Progenitor cell of endocrine pancreas (in vitro differentiated cells): ENCODE data around the gene HSD17B3. TPM values are rescaled to one million over a fixed set of nuclear protein-coding genes. Genes with fewer than 3 reads are reported as not detected.

Source experiments
- DNase-seq: peaks from one replicate; pipeline ENCODE4 v3.0.0; 2021; ENCODE audit warnings: low spot score; ENCODE audit not compliant: unreplicated experiment
- H3K27ac Mint-ChIP-seq: 2 replicates; pipeline ENCODE4 v1.8.0; 2021; ENCODE audit warnings: mild to moderate bottlenecking, moderate library complexity, mixed read lengths
- H3K27me3 Mint-ChIP-seq: 2 replicates; pipeline ENCODE4 v1.8.0; 2021; ENCODE audit warnings: mixed read lengths
- H3K36me3 Mint-ChIP-seq: 2 replicates; pipeline ENCODE4 v1.8.0; 2022; ENCODE audit warnings: mixed read lengths; ENCODE audit not compliant: insufficient read depth
- H3K4me1 Mint-ChIP-seq: 2 replicates; pipeline ENCODE4 v1.8.0; 2021; ENCODE audit warnings: low read depth, mixed read lengths
- H3K4me3 Mint-ChIP-seq: 2 replicates; pipeline ENCODE4 v1.8.0; 2021; ENCODE audit warnings: low read depth, mild to moderate bottlenecking, moderate library complexity, mixed read lengths
- H3K9me3 Mint-ChIP-seq: 2 replicates; pipeline ENCODE4 v1.8.0; 2021; ENCODE audit warnings: low read depth, mixed read lengths
- total RNA-seq: library from RNA; stranded (reverse); gene quantifications from 2 replicates; pipeline ENCODE4 v1.2.1, GENCODE V29; 2021
- TF ChIP-seq, protein P1 (sequence below): fragments of 200-600 bp; sonication (generic); IDR thresholded peaks from one replicate; pipeline ENCODE4 v1.5.0; 2021; ENCODE audit warnings: antibody characterized with exemption, mild to moderate bottlenecking; ENCODE audit not compliant: unreplicated experiment

The HSD17B3 gene
- total RNA-seq, 1 donor from 2014 or later = not detected

DNA sequence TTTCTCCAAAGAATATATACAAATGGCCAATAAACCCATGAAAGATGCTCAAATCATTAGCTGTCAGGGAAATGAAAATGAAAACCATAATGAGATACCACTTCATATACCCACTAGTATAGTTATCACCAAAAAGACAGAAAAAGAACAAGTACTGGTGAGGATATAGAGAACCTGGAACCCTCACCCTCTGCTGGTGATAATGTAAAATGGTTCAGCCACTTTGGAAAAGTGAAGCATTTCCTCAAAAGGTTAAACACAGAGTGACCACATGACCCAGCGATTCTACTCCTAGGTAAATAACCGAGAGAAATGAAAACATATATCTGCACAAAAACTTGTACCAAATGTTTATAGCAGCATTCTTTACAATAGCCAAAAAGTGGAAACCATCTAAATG, 72.0 kb downstream of the HSD17B3 start:
- TF ChIP-seq, protein P1, sequence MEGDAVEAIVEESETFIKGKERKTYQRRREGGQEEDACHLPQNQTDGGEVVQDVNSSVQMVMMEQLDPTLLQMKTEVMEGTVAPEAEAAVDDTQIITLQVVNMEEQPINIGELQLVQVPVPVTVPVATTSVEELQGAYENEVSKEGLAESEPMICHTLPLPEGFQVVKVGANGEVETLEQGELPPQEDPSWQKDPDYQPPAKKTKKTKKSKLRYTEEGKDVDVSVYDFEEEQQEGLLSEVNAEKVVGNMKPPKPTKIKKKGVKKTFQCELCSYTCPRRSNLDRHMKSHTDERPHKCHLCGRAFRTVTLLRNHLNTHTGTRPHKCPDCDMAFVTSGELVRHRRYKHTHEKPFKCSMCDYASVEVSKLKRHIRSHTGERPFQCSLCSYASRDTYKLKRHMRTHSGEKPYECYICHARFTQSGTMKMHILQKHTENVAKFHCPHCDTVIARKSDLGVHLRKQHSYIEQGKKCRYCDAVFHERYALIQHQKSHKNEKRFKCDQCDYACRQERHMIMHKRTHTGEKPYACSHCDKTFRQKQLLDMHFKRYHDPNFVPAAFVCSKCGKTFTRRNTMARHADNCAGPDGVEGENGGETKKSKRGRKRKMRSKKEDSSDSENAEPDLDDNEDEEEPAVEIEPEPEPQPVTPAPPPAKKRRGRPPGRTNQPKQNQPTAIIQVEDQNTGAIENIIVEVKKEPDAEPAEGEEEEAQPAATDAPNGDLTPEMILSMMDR = no peak
- no peak for DNase-seq
- no peak overlapping the region for H3K4me3 Mint-ChIP-seq
- no peak overlapping the region for H3K27ac Mint-ChIP-seq
- H3K4me1 Mint-ChIP-seq = no peaks in the 10 kb centered on the region
- peaks cover 1% of the 10 kb centered on the region for H3K36me3 Mint-ChIP-seq
- H3K9me3 Mint-ChIP-seq = peaks cover 7% of the 10 kb centered on the region
- H3K27me3 Mint-ChIP-seq = no peaks in the 10 kb centered on the region

GRCh38 chr9:96222132-96222531, 79.8 kb downstream of the HSD17B3 start:
- Mint-ChIP-seq H3K36me3 (peaks cover 3% of the 10 kb centered on the region), H3K4me1 (peaks cover 9% of the 10 kb centered on the region), H3K27ac (no peak overlapping the region), H3K27me3 (peaks cover 9% of the 10 kb centered on the region), H3K9me3 (peaks cover 8% of the 10 kb centered on the region), H3K4me3 (no peak overlapping the region)
- TF ChIP-seq, protein P1 = peak; percentile 55
- DNase-seq = no peak

GRCh38 chr9:96219900-96220257, 82.1 kb downstream of the HSD17B3 start:
- no peak for DNase-seq
- Mint-ChIP-seq H3K9me3 (peaks cover 8% of the 10 kb centered on the region), H3K27ac (no peak overlapping the region), H3K36me3 (peaks cover 3% of the 10 kb centered on the region), H3K4me3 (no peak overlapping the region), H3K27me3 (peaks cover 25% of the 10 kb centered on the region), H3K4me1 (peaks cover 9% of the 10 kb centered on the region)
- TF ChIP-seq, protein P1 = no peak

GRCh38 chr9:96219026-96219899, 82.7 kb downstream of the HSD17B3 start:
- Mint-ChIP-seq H3K27me3 (peaks cover 28% of the 10 kb centered on the region), H3K4me3 (no peak overlapping the region), H3K27ac (no peak overlapping the region), H3K9me3 (peaks cover 6% of the 10 kb centered on the region), H3K36me3 (peaks cover 3% of the 10 kb centered on the region), H3K4me1 (peaks cover 9% of the 10 kb centered on the region)
- TF ChIP-seq, protein P1 = peak; percentile 53
- DNase-seq = no peak

GRCh38 chr9:96217754-96218693, 84.0 kb downstream of the HSD17B3 start:
- TF ChIP-seq, protein P1 = peak; percentile 99
- DNase-seq = peak; percentile 80
- Mint-ChIP-seq H3K36me3 (no peaks in the 10 kb centered on the region), H3K27me3 (peaks cover 33% of the 10 kb centered on the region), H3K4me3 (peak overlapping the region; percentile 66), H3K4me1 (peaks cover 9% of the 10 kb centered on the region), H3K27ac (peak overlapping the region; percentile 68), H3K9me3 (no peaks in the 10 kb centered on the region)
